ENCODE measurements around the gene OR10AG1.

The OR10AG1 gene

GRCh38 chr11:55969845-55970244 lies at the start of gene OR10AG1:
OR10AG1 (minus strand) TSS chr11:55969945; CDS start chr11:55969907, 38 bp downstream.
- H3K4me3 ChIP-seq (ENCODE audit: low read length): no peak within 1 kb of the TSS
- H3K4me1 ChIP-seq (ENCODE audit: insufficient read depth, low read length): peaks cover 8% of the 10 kb centered on the region; the same call in 1 of the 2 replicates
- no peak within 1 kb of the TSS for H3K9ac ChIP-seq (ENCODE audit: low read depth, low read length)
- no peaks in the 10 kb centered on the region for H3K27me3 ChIP-seq (ENCODE audit: insufficient read depth, low read length)
- H3K27ac ChIP-seq (ENCODE audit: low read length): no peak within 1 kb of the TSS
- H3K9me3 ChIP-seq (ENCODE audit: insufficient read depth, low read depth, low read length): no peaks in the 10 kb centered on the region
- H3K36me3 ChIP-seq (ENCODE audit: insufficient read depth, low read depth, low read length): no peaks in the 10 kb centered on the region

- H3K9me3 ChIP-seq (ENCODE audit: insufficient read depth, low read depth, low read length): no peaks in the 10 kb centered on the region
- H3K9ac ChIP-seq (ENCODE audit: low read depth, low read length): no peak overlapping the region
- H3K4me1 ChIP-seq (ENCODE audit: insufficient read depth, low read length): no peaks in the 10 kb centered on the region
- H3K27ac ChIP-seq (ENCODE audit: low read length): no peak overlapping the region
- H3K4me3 ChIP-seq (ENCODE audit: low read length): no peak overlapping the region
- no peaks in the 10 kb centered on the region for H3K27me3 ChIP-seq (ENCODE audit: insufficient read depth, low read length)
- H3K36me3 ChIP-seq (ENCODE audit: insufficient read depth, low read depth, low read length): no peaks in the 10 kb centered on the region
Measured at GRCh38 chr11:56013805-56014204, 44.1 kb upstream of the OR10AG1 start.

GRCh38 chr11:56010716-56011115 lies 41.0 kb upstream of the OR10AG1 start:
- no peak overlapping the region for H3K9ac ChIP-seq (ENCODE audit: low read depth, low read length)
- no peaks in the 10 kb centered on the region for H3K36me3 ChIP-seq (ENCODE audit: insufficient read depth, low read depth, low read length)
- no peaks in the 10 kb centered on the region for H3K27me3 ChIP-seq (ENCODE audit: insufficient read depth, low read length)
- no peaks in the 10 kb centered on the region for H3K4me1 ChIP-seq (ENCODE audit: insufficient read depth, low read length)
- no peak overlapping the region for H3K27ac ChIP-seq (ENCODE audit: low read length)
- no peak overlapping the region for H3K4me3 ChIP-seq (ENCODE audit: low read length)
- H3K9me3 ChIP-seq (ENCODE audit: insufficient read depth, low read depth, low read length): no peaks in the 10 kb centered on the region

- Histone ChIP-seq H3K27ac (ENCODE audit: low read length) (no peak within 1 kb of the TSS), H3K9ac (ENCODE audit: low read depth, low read length) (no peak within 1 kb of the TSS), H3K36me3 (ENCODE audit: insufficient read depth, low read depth, low read length) (no peaks in the 10 kb centered on the region), H3K27me3 (ENCODE audit: insufficient read depth, low read length) (no peaks in the 10 kb centered on the region), H3K9me3 (ENCODE audit: insufficient read depth, low read depth, low read length) (peaks cover 4% of the 10 kb centered on the region; the same call in 1 of the 2 replicates), H3K4me1 (ENCODE audit: insufficient read depth, low read length) (0 out of 2 replicates have a peak, but pooled peaks cover 3% of the 10 kb centered on the region), H3K4me3 (ENCODE audit: low read length) (no peak within 1 kb of the TSS)
Measured at GRCh38 chr11:55994525-55994924, 24.8 kb upstream of the OR10AG1 start, which contains the start of gene OR5F1. OR5F1 (minus strand) TSS chr11:55994625; CDS start chr11:55994625, 0 bp downstream.

GRCh38 chr11:55970935-55971334 lies 1.2 kb upstream of the OR10AG1 start:
- Histone ChIP-seq H3K4me1 (ENCODE audit: insufficient read depth, low read length) (peaks cover 8% of the 10 kb centered on the region; the same call in 1 of the 2 replicates), H3K4me3 (ENCODE audit: low read length) (no peak overlapping the region), H3K27ac (ENCODE audit: low read length) (no peak overlapping the region), H3K36me3 (ENCODE audit: insufficient read depth, low read depth, low read length) (no peaks in the 10 kb centered on the region), H3K9ac (ENCODE audit: low read depth, low read length) (no peak overlapping the region), H3K9me3 (ENCODE audit: insufficient read depth, low read depth, low read length) (no peaks in the 10 kb centered on the region), H3K27me3 (ENCODE audit: insufficient read depth, low read length) (no peaks in the 10 kb centered on the region)

- H3K4me1 ChIP-seq (ENCODE audit: insufficient read depth, low read length): no peaks in the 10 kb centered on the region
- H3K9ac ChIP-seq (ENCODE audit: low read depth, low read length): no peak overlapping the region
Measured at GRCh38 chr11:55967914-55968313, 1.8 kb downstream of the OR10AG1 start.

GRCh38 chr11:55966391-55966790 lies 3.4 kb downstream of the OR10AG1 start:
- Histone ChIP-seq H3K4me1 (ENCODE audit: insufficient read depth, low read length) (no peaks in the 10 kb centered on the region), H3K4me3 (ENCODE audit: low read length) (no peak overlapping the region), H3K27me3 (ENCODE audit: insufficient read depth, low read length) (no peaks in the 10 kb centered on the region), H3K9ac (ENCODE audit: low read depth, low read length) (no peak overlapping the region), H3K36me3 (ENCODE audit: insufficient read depth, low read depth, low read length) (no peaks in the 10 kb centered on the region), H3K27ac (ENCODE audit: low read length) (no peak overlapping the region), H3K9me3 (ENCODE audit: insufficient read depth, low read depth, low read length) (no peaks in the 10 kb centered on the region)

More at GRCh38 chr11:55967914-55968313, 1.8 kb downstream of the OR10AG1 start:
- Histone ChIP-seq H3K9me3 (ENCODE audit: insufficient read depth, low read depth, low read length) (no peaks in the 10 kb centered on the region), H3K36me3 (ENCODE audit: insufficient read depth, low read depth, low read length) (no peaks in the 10 kb centered on the region), H3K27ac (ENCODE audit: low read length) (no peak overlapping the region), H3K4me3 (ENCODE audit: low read length) (no peak overlapping the region), H3K27me3 (ENCODE audit: insufficient read depth, low read length) (no peaks in the 10 kb centered on the region)

GRCh38 chr11:55956521-55956920 lies 13.2 kb downstream of the OR10AG1 start:
- Histone ChIP-seq H3K9ac (ENCODE audit: low read depth, low read length) (no peak overlapping the region), H3K9me3 (ENCODE audit: insufficient read depth, low read depth, low read length) (peaks cover 9% of the 10 kb centered on the region; the same call in 1 of the 2 replicates), H3K27me3 (ENCODE audit: insufficient read depth, low read length) (no peaks in the 10 kb centered on the region), H3K4me1 (ENCODE audit: insufficient read depth, low read length) (no peaks in the 10 kb centered on the region), H3K4me3 (ENCODE audit: low read length) (no peak overlapping the region), H3K36me3 (ENCODE audit: insufficient read depth, low read depth, low read length) (no peaks in the 10 kb centered on the region), H3K27ac (ENCODE audit: low read length) (no peak overlapping the region)

GRCh38 chr11:55949330-55949729 lies 20.4 kb downstream of the OR10AG1 start:
- Histone ChIP-seq H3K4me3 (ENCODE audit: low read length) (no peak overlapping the region), H3K36me3 (ENCODE audit: insufficient read depth, low read depth, low read length) (no peaks in the 10 kb centered on the region), H3K9me3 (ENCODE audit: insufficient read depth, low read depth, low read length) (no peaks in the 10 kb centered on the region), H3K27ac (ENCODE audit: low read length) (no peak overlapping the region), H3K4me1 (ENCODE audit: insufficient read depth, low read length) (no peaks in the 10 kb centered on the region), H3K9ac (ENCODE audit: low read depth, low read length) (no peak overlapping the region), H3K27me3 (ENCODE audit: insufficient read depth, low read length) (no peaks in the 10 kb centered on the region)

- Histone ChIP-seq H3K4me3 (ENCODE audit: low read length) (no peak overlapping the region), H3K27ac (ENCODE audit: low read length) (no peak overlapping the region), H3K4me1 (ENCODE audit: insufficient read depth, low read length) (no peaks in the 10 kb centered on the region), H3K9me3 (ENCODE audit: insufficient read depth, low read depth, low read length) (no peaks in the 10 kb centered on the region), H3K36me3 (ENCODE audit: insufficient read depth, low read depth, low read length) (no peaks in the 10 kb centered on the region), H3K27me3 (ENCODE audit: insufficient read depth, low read length) (no peaks in the 10 kb centered on the region), H3K9ac (ENCODE audit: low read depth, low read length) (no peak overlapping the region)
Measured at GRCh38 chr11:55942785-55943392, 26.9 kb downstream of the OR10AG1 start.

- no peaks in the 10 kb centered on the region for H3K27me3 ChIP-seq (ENCODE audit: insufficient read depth, low read length)
- no peaks in the 10 kb centered on the region for H3K4me1 ChIP-seq (ENCODE audit: insufficient read depth, low read length)
- peaks cover 8% of the 10 kb centered on the region; the same call in 1 of the 2 replicates for H3K9me3 ChIP-seq (ENCODE audit: insufficient read depth, low read depth, low read length)
- H3K27ac ChIP-seq (ENCODE audit: low read length): no peak within 1 kb of the TSS
- H3K36me3 ChIP-seq (ENCODE audit: insufficient read depth, low read depth, low read length): no peaks in the 10 kb centered on the region
- no peak within 1 kb of the TSS for H3K4me3 ChIP-seq (ENCODE audit: low read length)
- no peak within 1 kb of the TSS for H3K9ac ChIP-seq (ENCODE audit: low read depth, low read length)
Measured at GRCh38 chr11:55936300-55936699, 33.4 kb downstream of the OR10AG1 start, which contains the start of gene OR5I1. OR5I1 (minus strand) TSS chr11:55936400; CDS start chr11:55936400, 0 bp downstream.

GRCh38 chr11:55920537-55920936 lies 49.2 kb downstream of the OR10AG1 start:
- Histone ChIP-seq H3K27me3 (ENCODE audit: insufficient read depth, low read length) (no peaks in the 10 kb centered on the region), H3K4me1 (ENCODE audit: insufficient read depth, low read length) (no peaks in the 10 kb centered on the region), H3K27ac (ENCODE audit: low read length) (no peak overlapping the region), H3K9ac (ENCODE audit: low read depth, low read length) (no peak overlapping the region), H3K4me3 (ENCODE audit: low read length) (no peak overlapping the region), H3K36me3 (ENCODE audit: insufficient read depth, low read depth, low read length) (no peaks in the 10 kb centered on the region), H3K9me3 (ENCODE audit: insufficient read depth, low read depth, low read length) (peaks cover 7% of the 10 kb centered on the region)

Measured in iPS-20b (cell line).